HG03039 (cell line): ENCODE measurements around the gene TRIM7.
A peak's percentile ranks its signal among the peaks of the same experiment; 100 is the strongest.
"Not testable (repeated sequence)": the region's sequence is repeated elsewhere in the genome, so short reads cannot be mapped to it uniquely, and the experiment has no call there.

Experiments used
- ATAC-seq: cut with Tn5 transposase; IDR thresholded peaks from one replicate; pipeline ENCODE4 v1.9.1; 2021; ENCODE audit warnings: mild to moderate bottlenecking, moderate library complexity; ENCODE audit not compliant: unreplicated experiment

Gene TRIM7

DNA sequence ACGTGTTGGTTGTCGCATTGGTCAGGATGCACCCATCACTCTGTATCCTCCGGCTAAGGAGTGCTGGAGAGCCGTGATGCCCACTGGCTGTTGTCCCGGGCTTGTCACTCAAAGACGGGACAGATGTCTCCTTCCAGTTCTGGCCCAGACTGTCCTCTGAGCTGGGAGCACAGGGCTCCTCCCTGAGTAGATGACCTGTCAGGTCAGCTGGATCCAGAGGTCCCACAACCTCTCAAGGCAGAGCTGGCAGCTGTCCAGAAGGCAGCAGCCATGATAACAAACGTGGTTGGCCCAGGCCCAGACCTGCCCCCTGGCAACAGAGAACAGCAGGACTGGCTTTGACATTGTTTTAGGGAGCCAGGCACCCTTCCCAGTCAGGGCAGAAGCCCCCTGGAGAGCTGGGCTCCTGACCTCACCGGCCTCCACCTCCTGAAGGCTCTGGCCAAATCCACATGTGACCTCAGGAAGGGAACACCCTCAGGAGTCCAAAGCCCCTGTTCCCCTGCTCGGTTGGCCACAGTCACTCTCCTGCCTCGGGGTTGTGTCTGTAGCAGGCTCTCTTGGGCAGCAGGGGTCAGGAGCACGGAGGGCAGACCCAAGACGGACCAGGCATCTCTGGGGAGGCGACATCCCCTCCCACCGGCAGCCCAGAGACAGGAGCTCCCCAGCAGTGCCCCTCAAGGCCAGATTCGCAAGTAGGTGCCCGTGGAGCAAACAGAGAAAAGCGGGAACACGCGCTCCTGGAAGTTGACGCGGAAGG, 10.3 kb downstream of the TRIM7 start:
- ATAC-seq, result no peak

DNA sequence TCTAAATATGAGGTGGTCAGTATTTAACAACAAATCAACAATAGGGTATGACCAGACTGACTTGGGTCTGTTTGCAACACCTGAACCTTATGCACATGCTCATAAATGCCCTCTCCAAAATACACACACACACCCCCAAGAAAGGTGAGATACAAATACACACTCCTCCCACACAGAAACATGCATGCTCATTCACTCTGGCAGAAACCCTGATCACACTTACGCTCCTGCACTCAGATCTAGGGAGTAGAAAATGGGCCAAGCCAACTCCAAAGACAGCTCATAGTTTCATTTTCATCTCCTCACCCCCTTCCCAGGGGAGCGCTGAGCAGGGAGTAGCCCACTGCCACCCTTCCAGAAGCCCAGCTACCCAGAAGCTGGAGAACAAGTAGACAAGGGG, 11.3 kb downstream of the TRIM7 start:
- no peak for ATAC-seq

DNA sequence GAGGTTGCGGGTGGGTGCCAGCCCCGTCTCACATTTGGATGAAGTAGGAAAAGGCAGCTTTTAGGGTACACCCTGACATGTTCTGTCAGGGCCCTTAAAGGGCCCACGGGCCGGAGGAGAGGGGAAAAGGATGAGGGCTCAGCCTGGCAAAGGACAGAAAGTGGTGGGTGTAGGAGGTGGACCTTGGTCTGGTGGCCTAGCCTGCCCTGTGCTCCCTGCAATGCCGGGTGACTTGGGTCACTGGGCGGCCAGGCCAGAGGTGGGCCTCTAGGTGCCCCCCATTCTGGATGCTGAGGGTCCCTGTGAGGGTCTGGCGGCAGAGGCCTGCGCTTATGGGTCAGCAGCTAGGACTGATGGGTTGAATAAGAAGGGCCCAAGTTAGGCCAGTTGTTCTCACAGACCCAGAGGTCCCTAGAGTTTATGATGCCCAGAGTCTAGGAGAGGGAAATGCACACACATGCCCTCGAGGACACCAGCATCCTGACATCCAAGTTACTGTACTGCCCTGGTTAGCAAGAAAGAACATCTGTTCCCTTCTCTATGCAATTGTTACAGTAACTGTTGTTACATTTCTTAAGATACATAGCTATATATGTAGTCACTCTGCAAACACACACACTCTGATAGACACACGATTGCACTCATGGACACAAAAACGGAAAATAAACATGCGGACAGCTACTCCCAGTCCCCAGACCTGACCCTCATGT, 12.5 kb downstream of the TRIM7 start:
- no peak for ATAC-seq

DNA sequence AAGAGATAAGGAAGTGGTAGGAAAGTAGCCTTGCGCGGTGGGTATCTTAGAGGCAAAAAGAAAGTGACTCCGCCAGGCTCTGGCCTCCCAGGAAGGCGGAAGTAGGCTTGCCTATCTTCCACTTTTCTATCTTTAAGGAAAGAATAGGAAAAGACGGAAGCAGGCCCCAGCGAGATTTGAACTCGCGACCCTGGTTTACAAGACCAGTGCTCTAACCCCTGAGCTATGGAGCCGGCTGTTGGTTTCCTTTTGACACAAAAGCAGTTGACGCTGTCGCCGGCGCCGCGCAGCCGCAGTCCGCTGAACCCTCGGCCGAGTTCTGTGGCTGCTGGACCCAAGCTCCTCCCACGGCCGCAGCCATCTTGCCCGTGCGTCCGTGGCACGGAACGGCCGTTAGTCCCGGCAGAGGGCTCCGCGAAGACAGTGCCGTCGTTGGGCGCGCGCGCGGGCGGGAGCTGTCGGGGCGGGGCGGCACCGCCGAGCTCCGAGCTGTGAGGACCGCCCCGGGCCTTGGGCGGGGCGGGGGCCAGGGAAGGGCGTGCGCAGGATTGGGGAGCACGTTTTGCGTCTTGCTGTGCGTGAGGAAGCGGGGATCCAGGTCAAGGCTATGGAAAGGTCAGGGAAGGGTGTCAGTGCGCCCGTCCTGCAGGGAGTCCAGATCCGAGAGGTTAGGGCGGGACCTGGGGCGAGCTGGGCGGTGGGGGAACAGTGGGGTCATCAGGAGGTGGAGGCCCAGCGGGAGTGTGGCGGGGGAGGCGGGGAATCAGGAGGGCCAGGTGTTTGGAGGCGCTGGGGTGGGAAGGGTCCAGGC, 13.3 kb downstream of the TRIM7 start:
- peak; percentile 52 for ATAC-seq

DNA sequence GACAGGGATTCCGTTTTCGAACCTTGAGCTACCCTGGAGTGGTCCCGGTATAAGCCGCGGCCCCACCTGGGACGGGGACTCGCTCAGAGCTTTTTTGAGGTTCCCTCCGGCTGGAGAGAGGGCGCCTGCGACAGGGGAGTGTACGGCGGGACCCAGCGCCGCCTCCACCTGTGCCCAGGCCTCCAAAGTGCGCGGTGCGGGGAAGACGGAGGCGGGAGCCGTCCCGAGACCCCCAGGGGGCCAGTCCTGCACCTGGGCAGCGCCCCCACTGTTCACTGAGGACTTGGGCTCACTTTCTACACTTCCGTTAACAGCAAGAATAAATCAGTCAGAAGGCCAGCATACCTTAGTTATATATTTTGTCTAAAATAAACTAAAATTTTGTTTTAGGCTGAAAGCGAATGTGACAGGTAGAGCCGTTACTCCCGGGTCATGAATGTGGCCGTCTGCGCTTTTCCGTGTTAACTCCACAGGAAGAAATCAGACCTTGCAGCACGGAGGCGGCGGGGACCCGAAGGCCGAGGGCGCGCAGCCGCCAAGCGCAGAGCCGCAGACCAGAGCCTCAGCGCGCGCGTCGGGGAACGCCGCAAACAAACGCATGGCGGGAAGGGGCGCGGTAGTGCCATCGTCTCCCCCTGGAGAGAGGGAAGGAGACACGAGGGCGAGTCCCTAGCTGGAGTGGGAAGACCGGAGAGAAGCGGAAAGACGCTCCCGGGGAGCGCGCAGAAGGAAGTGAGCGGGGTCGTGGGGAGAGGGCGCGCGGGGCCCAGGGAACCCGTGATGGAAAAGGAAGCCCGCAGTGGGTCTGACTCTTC, 14.1 kb downstream of the TRIM7 start:
- peak; percentile 2 for ATAC-seq

DNA sequence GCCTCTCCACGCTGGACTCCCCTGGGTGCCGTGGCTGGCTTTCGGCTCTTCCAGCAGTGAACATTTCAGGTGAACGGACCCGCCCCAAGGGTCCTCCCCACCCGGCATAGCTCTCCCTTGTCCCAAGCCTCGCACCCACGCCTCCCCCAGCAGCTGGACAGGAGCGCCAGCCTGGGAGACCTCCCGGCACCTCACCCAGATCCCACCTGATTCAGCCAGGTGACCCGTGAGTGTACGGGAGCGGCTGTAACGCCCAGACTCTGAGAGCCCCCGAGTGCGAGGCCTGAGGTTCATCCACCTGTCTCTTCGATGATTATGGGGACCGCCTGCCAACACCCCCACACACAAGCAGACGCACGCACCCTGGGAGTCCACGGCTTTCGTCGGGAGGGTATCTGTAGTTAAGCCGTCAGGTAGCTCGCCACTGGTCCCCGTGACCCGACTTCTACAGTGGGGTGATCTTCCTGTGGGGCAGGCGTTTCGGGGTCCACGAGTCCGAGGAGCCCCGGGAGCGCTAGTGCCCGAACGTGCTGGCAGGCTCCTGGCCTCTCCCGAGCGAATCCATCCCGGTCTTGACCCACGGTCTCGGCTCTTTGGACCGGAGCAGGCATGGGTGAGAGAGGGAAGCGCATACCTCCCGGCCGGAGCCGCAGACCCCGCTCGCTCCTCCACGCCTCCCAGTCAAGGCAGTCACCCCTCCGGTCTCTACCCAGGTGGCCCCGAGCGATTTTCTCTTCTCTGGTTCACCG, 14.9 kb downstream of the TRIM7 start:
- ATAC-seq, result no peak

DNA sequence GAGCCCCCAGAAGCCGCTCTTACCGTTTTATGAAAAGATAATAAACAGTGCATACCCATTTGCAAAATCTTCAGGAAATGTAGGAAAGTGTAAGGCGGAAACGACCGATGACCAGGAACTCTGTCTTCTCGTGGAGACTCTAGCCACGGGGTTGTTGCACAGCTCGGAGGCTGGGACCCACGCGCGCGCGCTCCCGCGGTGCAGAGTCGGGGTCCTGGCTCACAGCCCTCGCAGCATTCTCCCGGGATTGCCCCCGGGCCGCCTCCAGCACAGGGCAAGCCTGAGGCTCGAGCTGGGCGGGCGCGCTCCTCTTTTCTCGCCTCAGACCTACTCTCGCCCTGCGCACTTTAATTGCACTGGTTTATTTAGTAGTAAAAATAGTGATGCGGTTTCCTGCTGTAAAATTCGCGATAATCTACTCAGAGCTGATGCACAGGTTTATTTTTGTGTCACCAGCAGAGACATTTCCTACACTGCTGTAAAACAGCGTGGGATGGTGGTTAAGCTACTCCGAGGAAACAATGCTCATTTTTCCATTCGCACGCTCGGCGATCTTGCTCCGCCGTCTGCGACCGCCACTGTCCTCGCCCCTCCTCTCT, 15.5 kb downstream of the TRIM7 start:
- no peak for ATAC-seq

DNA sequence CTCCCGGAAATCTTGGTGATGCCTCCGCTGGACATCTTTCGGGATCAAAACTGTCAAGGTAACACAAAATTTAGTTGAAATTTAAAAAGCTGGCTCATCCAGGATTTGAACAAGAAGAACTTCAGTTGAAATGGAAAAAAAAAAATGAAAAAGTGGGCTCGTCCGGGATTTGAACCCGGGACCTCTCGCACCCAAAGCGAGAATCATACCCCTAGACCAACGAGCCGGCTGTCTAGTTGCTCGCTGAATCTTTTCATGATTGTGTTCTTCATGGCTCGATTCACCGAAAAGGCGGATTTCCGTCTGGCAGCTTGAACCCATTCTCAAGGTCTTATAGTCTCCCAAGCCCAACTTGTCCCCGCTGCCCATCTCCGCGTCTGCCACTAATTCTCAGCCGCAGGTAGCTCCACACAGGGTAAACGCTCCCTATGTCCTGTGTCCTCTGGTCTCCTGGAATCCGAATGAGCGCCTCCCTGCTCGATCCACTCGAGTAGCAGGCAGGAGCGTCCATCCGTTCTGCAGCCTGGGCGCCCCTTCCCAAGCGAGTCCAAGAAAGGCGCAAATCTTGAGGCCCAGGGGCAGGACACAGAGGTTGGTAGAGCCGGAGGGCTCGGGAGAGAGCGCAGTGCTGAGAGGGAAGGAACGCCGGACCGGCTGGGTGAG, 16.2 kb downstream of the TRIM7 start:
- ATAC-seq, result no peak

DNA sequence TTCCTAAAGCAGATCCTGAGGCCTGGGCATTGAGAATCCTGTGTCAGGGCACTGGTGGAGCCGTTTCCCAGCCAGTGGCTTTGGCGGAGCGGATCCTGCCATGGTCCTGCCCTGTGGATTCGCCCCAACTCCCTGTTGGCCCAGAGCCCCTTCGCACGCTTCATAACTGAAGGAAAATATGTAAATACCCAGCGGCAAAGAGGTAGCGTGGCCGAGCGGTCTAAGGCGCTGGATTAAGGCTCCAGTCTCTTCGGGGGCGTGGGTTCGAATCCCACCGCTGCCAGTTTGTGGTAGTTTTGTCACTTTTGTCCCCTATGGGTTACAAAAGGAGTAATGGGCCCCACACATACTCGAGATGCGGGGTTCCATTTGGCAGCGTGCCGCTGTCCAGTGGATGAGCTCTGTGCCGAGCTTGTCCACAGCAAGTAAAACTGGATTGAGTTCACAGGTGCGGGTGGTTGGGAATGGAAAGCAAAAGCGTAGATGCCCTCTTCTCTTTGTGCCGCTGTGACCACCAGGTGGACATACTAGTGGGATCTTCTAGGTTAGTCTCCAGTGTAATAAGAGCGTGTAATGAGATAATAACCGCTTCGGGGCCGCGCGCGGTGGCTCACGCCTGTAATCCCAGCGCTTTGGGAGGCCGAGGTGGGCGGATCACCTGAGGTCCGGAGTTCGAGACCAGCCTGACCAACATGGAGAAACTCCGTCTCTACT, 17.3 kb downstream of the TRIM7 start:
- no peak for ATAC-seq

DNA sequence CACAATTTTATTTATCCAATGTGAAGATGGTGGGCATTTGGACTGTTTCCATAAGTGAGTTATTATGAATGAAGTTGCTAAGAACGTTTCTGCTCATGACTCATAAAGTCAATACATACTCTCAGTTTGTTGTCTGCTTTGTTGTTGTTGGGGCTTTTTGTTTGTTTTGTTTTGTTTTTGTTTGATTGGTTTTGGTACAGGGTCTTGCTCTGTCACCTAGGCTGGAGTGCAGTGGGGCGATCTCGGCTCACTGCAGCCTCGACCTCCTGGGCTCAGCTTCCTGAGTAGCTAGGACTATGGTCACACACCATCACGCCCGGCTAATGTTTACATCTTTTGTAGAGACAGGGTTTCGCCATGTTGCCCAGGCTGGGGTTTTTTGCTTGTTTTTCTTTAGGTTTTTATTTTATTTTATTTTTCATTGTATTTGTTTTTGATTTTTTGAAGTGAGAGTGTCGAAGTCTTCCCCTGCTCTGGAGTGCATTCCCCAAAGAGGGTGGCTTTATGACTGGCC, 18.0 kb downstream of the TRIM7 start:
- no peak for ATAC-seq

DNA sequence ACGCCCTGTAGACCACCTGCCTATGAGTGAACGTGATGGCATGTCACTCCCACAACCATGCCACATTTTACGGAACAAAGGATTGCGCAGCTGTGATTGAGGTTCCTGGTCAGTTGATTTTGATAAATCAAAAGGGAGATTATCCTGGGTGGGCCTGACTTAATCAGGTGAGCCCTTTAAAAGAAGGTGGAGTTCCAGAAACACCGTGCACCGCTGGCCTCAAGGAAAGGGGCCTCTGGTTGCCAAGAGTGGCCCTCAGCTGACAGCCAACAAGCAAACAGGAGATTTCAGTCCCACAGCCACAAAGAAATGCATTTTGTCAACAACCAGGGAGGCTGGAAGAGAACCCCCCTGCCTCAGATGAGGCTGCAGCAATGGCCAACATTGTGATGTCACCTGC, 19.0 kb downstream of the TRIM7 start:
- no peak for ATAC-seq

DNA sequence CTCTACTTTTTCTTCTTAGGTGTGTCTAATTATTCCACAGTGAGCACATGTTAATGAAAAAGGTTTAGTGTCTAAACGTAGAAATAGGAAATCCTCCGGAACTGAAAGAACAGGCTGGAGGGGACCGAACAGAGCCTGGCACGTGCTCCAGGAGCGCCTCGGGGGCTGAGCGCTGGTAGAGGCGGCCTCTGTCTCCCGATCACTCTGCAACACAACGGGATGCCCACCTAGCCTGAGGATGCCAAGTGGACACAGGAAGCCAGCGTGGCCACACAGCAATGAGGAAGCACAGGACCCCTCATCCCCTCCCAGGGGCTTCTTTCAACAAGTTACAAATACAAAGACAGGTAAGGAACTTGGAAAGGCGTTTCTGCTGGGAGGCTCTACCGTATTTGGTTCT, 19.4 kb downstream of the TRIM7 start:
- ATAC-seq, result no peak

DNA sequence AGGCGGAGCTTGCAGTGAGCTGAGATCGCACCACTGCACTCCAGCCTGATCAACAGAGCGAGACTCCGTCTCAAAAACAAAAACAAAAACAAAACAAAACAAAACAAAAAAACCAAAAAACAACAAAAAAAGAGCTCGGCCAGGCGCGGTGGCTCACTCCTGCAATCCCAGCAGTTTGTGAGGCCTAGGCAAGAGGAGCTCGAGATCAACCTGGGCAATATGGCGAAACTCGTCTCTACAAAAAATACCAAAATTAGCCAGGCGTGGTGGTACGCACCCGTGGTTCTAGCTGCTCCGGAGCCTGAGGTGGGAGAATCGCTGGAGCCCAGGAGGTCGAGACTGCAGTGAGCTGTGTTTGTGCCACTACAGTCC, 20.2 kb downstream of the TRIM7 start:
- ATAC-seq, result no peak

DNA sequence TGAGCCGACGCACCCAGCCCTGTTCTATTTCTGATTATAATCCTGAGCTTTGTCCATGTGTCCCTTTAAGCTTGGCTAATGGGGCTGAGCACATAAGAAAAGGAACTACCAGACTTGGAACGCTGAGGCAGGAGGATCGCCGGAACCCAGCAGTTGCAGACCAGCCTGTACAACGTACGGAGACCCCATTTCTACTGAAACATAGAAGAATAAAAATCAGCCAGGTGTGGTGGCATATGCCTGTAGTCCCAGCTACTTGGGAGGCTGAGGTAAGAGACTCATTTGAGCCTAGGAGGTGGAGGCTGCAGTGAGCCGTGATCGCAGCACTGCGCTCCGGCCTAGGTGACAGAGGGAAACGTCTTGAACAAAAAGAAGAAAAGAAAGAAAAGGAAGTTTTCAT, 22.3 kb downstream of the TRIM7 start:
- ATAC-seq, result no peak

DNA sequence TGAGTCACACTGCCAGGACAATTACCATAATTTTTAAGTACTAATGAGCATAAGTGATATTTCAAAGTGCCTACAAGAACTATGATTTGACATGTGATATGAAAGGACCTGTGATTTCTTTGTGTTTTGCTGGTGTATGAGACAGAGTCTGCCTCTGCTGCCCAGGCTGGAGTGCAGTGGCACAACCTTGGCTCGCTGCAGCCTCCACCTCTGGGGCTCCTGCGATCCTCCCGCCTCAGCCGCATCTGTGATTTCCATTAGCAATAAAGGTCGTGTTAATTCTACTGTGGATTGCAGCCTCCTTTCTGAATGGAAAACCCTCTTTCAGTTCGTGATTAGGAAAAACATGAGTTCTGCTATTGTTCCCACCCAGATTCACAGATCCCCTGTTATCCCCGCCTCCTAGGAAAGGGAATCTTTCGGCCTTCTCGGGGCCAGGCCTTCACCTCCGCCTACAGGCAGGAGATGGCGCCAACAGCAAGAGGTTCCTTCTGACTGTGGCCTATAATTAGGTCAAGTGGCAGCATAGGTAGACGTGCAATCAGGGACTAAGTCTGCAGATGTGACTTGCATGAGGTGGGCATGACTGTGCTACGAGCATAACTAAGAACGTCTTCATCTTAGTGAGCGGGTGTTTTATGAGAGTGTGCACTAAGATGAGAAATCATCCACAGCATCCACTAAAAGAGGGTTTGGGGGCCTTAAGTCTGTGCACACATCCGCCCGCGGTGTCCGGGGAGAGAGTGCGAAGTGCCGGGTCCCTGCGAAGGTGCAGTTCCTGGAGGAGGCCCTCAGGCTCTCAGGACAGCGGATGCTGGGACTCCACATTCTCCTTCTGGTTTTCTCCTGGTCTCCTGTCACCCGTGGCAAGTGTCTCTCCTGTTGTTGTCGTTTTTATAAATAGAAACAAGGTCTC, 23.1 kb downstream of the TRIM7 start:
- peak; percentile 67 for ATAC-seq

DNA sequence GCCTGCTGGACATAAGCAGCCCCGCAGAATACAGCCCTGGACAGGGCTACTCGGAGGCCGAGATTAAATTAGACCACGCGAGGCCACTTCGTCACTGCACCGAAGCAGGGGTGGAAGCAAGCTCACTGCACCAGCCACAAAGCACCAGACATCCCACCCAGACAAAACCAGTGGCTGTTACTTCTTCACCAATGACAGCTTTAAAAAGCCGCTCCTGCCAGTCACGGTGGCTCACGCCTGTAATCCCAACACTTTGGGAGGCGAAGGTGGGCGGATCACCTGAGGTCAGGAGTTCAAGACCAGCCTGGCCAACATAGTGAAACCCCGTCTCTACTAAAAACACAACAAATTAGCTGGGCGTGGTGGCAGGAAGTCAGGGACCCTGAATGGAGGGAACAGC, 27.4 kb downstream of the TRIM7 start:
- ATAC-seq, result not testable (repeated sequence)

DNA sequence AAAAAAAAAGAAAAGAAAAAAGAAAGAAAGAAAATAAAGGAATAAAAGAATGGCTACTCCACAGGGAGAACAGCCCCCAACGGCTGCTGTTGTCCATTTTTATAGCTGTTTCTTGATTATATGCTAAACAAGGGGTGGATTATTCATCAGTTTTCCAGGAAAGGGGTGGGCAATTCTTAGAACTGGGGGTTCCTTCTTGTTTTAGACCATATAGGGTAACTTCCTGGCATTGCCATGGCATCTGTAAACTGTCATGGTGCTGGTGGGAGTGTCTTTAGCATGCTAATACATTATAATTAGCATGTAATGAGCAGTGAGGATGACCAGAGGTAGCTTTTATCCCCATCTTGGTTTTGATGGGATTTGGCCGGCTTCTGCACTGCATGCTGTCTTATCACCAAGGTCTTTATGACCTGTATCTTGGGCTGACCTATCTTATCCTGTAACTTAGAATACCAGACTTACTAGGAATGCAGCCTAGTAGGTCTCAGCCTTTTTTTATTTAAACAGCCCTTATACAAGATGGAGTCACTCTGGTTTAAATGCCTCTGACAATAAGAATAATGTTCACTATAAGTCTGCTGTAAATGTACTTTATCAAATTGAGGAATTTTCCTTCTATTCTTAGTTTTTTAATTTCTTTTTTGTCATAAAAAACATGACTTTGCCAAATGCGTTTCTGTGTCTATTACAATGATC, 28.6 kb downstream of the TRIM7 start:
- no peak for ATAC-seq
